Measurements from ENCODE around the gene DISP2.

DISP2 gene

DNA sequence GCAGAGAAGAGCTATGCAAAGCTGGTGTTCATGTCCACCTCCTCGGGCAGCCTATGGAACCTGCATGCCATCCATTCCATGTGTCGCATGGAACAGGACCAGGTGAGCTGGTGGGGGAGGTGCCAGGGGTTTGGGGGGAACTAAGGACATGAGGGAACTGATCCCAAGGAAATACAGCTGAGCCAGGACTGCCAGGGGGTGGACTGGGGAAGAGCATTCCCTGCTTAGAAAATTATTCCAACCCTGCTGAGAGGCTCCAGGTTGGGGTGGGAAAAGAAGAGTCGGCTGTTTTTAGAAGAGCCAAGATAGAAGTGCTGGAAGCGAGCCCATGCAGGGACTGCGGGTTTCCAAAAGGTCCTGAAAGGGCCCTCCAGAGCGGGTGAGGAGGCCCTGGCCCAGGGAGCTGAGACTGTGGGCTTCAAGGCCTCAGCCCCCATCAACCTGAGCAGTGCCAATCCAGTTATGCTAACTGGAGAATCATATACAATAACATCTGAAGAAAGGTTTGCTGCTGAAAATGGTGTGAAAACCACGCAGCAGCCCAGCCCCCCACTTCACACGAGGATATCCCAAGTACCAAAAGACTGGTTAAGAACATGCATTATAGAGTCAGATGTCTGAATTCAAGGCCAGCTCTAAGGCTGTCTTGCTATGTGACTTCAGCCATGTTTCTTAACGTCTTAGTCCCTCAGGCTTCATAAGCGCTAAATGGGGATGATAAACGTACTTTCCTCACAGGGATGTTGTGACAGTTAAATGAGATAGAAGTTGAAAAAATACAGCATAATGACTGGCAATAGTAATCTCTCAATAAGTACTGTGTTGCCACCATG, 7.8 kb downstream of the DISP2 start:
- H3K27ac Mint-ChIP-seq = no peak overlapping the region
- H3K4me3 Mint-ChIP-seq = peak overlapping the region in 1 of 3 experiments; percentile 25
- no peaks in the 10 kb centered on the region for H3K36me3 Mint-ChIP-seq (ENCODE audit: low read depth)
- no peaks in the 10 kb centered on the region for H3K9me3 Mint-ChIP-seq
- TF ChIP-seq, protein P1, sequence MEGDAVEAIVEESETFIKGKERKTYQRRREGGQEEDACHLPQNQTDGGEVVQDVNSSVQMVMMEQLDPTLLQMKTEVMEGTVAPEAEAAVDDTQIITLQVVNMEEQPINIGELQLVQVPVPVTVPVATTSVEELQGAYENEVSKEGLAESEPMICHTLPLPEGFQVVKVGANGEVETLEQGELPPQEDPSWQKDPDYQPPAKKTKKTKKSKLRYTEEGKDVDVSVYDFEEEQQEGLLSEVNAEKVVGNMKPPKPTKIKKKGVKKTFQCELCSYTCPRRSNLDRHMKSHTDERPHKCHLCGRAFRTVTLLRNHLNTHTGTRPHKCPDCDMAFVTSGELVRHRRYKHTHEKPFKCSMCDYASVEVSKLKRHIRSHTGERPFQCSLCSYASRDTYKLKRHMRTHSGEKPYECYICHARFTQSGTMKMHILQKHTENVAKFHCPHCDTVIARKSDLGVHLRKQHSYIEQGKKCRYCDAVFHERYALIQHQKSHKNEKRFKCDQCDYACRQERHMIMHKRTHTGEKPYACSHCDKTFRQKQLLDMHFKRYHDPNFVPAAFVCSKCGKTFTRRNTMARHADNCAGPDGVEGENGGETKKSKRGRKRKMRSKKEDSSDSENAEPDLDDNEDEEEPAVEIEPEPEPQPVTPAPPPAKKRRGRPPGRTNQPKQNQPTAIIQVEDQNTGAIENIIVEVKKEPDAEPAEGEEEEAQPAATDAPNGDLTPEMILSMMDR (IDR thresholded peaks at IDR 0.05; ENCODE audit: unreplicated experiment in 3 of 3) = no peak
- H3K4me1 Mint-ChIP-seq = peaks cover 12% of the 10 kb centered on the region
- H3K27me3 Mint-ChIP-seq (ENCODE audit: low read depth) = peaks cover 58% of the 10 kb centered on the region

DNA sequence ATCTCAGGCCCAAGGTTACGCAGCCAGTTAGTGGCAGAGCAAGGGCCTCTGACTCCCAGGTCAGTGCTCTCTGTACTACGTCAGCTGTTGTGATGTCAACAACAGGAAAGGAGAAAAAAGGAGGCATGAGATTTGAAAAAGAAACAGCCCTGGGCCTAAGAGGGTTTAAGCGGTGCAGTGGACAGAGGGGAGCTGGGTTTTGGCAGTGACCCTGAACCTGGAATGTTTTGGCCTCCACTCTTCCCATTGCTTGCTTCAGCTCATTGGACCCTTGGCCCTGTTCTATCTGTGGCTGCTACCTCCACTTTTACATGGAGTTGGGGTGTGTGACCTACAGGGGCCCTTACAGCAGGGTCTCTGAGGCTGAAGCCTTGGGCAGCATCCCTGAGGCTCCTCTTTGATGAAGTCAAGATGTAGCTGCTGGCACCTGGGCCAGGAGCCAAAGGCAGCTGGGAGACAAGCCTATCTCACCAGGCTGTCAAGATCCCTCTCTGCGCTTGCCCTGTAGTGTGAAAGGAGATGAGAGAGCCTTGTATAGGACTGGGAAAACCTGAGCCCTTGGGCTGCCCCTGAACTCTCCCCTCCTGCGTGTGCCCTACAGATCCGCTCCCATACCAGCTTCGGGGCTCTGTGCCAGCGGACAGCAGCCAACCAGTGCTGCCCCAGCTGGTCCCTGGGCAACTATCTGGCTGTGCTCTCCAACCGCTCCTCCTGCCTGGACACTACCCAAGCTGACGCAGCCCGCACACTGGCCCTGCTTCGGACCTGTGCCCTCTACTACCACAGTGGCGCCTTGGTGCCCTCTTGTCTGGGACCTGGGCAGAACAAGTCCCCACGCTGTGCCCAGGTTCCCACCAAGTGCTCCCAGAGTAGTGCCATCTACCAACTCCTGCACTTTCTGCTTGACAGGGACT, 8.7 kb downstream of the DISP2 start:
- TF ChIP-seq, protein P1 (IDR thresholded peaks at IDR 0.05; ENCODE audit: unreplicated experiment in 3 of 3) = no peak
- Mint-ChIP-seq H3K9me3 (no peaks in the 10 kb centered on the region), H3K4me3 (no peak overlapping the region), H3K27me3 (ENCODE audit: low read depth) (peaks cover 55% of the 10 kb centered on the region), H3K27ac (no peak overlapping the region), H3K36me3 (ENCODE audit: low read depth) (no peaks in the 10 kb centered on the region), H3K4me1 (peaks cover 20% of the 10 kb centered on the region)

- no peak overlapping the region for H3K4me3 Mint-ChIP-seq
- peaks cover 27% of the 10 kb centered on the region for H3K4me1 Mint-ChIP-seq
- no peaks in the 10 kb centered on the region for H3K9me3 Mint-ChIP-seq
- no peaks in the 10 kb centered on the region for H3K36me3 Mint-ChIP-seq (ENCODE audit: low read depth)
- TF ChIP-seq, protein P1 (IDR thresholded peaks at IDR 0.05; ENCODE audit: unreplicated experiment in 3 of 3) = no peak
- no peak overlapping the region for H3K27ac Mint-ChIP-seq
- H3K27me3 Mint-ChIP-seq (ENCODE audit: low read depth) = peaks cover 50% of the 10 kb centered on the region
Measured at GRCh38 chr15:40367371-40367685, 9.3 kb downstream of the DISP2 start.

DNA sequence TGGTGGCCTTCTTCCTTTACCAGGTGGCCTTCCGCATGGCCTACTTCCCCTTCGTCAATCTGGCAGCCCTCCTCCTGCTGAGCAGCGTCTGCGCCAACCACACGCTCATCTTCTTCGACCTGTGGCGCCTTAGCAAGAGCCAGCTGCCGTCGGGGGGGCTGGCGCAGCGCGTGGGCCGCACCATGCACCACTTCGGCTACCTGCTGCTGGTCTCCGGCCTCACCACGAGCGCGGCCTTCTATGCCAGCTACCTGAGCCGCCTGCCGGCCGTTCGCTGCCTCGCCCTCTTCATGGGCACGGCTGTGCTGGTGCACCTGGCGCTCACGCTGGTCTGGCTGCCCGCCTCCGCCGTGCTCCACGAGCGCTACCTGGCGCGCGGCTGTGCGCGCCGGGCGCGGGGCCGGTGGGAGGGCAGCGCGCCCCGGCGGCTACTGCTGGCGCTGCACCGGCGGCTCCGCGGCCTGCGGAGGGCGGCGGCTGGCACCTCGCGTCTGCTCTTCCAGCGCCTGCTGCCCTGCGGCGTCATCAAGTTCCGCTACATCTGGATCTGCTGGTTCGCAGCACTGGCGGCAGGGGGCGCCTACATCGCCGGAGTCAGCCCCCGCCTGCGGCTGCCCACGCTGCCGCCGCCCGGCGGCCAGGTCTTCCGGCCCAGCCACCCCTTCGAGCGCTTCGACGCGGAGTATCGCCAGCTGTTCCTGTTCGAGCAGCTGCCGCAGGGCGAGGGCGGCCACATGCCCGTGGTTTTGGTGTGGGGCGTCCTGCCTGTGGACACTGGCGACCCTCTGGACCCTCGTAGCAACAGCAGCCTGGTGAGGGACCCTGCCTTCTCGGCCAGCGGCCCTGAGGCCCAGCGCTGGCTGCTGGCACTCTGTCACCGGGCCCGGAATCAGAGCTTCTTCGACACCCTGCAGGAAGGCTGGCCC, 9.9 kb downstream of the DISP2 start:
- Mint-ChIP-seq H3K36me3 (ENCODE audit: low read depth) (no peaks in the 10 kb centered on the region), H3K4me3 (no peak overlapping the region), H3K27ac (no peak overlapping the region), H3K4me1 (peaks cover 28% of the 10 kb centered on the region), H3K27me3 (ENCODE audit: low read depth) (peaks cover 45% of the 10 kb centered on the region), H3K9me3 (no peaks in the 10 kb centered on the region)
- TF ChIP-seq, protein P1 (IDR thresholded peaks at IDR 0.05; ENCODE audit: unreplicated experiment in 3 of 3) = peak; percentile 71 to 87 (median 81)

GRCh38 chr15:40368719-40369473, 10.9 kb downstream of the DISP2 start:
- Mint-ChIP-seq H3K36me3 (ENCODE audit: low read depth) (no peaks in the 10 kb centered on the region), H3K4me3 (peak overlapping the region; percentile 21 to 67 (median 64)), H3K27me3 (ENCODE audit: low read depth) (peaks cover 45% of the 10 kb centered on the region), H3K9me3 (no peaks in the 10 kb centered on the region), H3K27ac (peak overlapping the region in 1 of 3 experiments; percentile 55), H3K4me1 (peaks cover 28% of the 10 kb centered on the region)
- TF ChIP-seq, protein P1 (IDR thresholded peaks at IDR 0.05; ENCODE audit: unreplicated experiment in 3 of 3) = no peak
